PFSK-1 (cell line): ENCODE data around the gene UGT1A10.

Experiments
- POLR2AphosphoS5 ChIP-seq: IDR thresholded peaks from 2 replicates; pipeline ENCODE4 v1.6.1; 2012; ENCODE audit warnings: low read depth, mild to moderate bottlenecking, control low read depth, low read length, moderate library complexity
- REST ChIP-seq, 2 experiments: IDR thresholded peaks; 2 replicates each; pipeline versions ENCODE4 v1.6.1 to v1.8.0; 2011 to 2012; ENCODE audit warnings: low read depth in 2 of 2, low read length in 2 of 2, control low read depth in 1 of 2, inconsistent platforms in 1 of 2, mild to moderate bottlenecking in 1 of 2, moderate library complexity in 1 of 2; ENCODE audit not compliant: insufficient read depth in 1 of 2
- SIN3A ChIP-seq: IDR thresholded peaks from 2 replicates; pipeline ENCODE4 v1.6.1; 2012; ENCODE audit warnings: mild to moderate bottlenecking, low read length, moderate library complexity, borderline replicate concordance; ENCODE audit not compliant: insufficient read depth
- TAF1 ChIP-seq: IDR thresholded peaks from 2 replicates; pipeline ENCODE4 v1.6.1; 2012; ENCODE audit warnings: low read length, control low read depth, borderline replicate concordance; ENCODE audit not compliant: insufficient read depth

DNA sequence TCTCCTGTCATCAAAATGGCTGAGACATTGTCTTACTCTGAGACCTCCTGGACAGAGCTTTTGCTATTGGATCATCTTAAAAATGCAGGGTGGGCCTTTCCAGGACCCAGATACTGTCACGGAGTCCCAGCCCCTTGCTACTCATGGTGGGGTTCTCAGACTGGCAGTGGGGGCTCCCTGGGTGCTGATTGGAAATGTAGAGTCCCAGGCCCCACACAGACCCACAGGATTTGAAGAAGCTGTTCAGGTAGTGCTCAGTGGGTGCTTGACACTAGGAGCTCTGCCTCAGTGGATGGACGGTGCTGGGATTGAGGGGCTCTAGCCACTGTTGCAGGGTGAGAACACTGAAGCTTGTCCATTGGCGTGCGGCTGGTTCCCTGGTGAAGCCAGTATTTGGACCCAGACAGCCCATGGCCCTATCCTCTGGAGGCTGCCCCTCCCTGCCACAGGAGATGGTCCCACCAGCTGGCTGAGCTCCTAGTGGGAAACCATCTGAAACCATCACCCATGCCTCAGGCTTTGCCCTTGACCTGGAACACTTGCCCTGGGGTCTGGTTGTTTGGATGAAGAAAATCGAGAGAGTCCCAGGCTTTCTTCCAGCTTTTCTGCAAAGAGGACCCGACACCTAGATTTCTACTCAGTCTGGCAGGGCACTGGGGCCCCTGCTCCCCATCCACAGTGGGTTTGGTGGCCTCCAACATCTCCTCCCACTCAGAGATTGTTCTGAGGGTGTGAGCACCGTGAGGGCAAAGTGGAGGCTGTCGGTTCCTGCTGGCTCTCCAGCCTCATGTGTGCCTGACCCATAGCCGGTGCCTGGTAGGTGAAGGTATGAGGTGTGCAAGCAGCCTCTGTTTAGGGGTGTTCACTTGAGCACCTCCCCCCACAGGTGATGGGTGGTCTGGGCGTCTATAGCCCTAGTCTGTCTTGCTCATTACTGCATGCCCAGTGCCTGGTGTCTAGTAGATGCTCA lies 172.0 kb downstream of the UGT1A10 start:
- TF ChIP-seq SIN3A: no peak
- TF ChIP-seq POLR2AphosphoS5: no peak
- no peak for TF ChIP-seq TAF1
- TF ChIP-seq REST (IDR thresholded peaks at IDR 0.05; ENCODE audit: insufficient read depth in 1 of 2, low read depth in 2 of 2, low read length in 2 of 2): no peak
